Adrenal gland (tissue), 5 donors: ENCODE results near the gene SUCLG2.

Experiments used
- CTCF ChIP-seq, 6 experiments: fragments of 450-650 bp in 4 of 6; fragments of 200-600 bp in 2 of 6; sonication (generic) in 1 of 6; IDR thresholded peaks; 1 replicate in 5 of 6; 2 replicates in 1 of 6; pipeline versions ENCODE4 v1.5.1 to v1.8.0; 2016 to 2021; ENCODE audit warnings: antibody characterized with exemption in 6 of 6, mild to moderate bottlenecking in 2 of 6, moderate library complexity in 1 of 6
- POLR2A ChIP-seq, 2 donors: fragments of 450-650 bp; IDR thresholded peaks; one replicate each; pipeline ENCODE4 v1.6.1; 2017; ENCODE audit warnings: antibody characterized with exemption in 2 of 2, mild to moderate bottlenecking in 2 of 2, moderate library complexity in 1 of 2
- donor health status: DM: no; HTN: no; CAD: no.

GRCh38 chr3:67683522-67683921 is 29.1 kb upstream of the SUCLG2 start:
- no peak for TF ChIP-seq CTCF (IDR thresholded peaks at IDR 0.05)
- TF ChIP-seq POLR2A (IDR thresholded peaks at IDR 0.05), result no peak
